ENCODE results near the gene PIGB. TPM values are rescaled to one million over a fixed set of nuclear protein-coding genes. Genes with fewer than 3 reads are reported as not detected.

The PIGB gene
- total RNA-seq, 1 donor from 2014 or later = 8.6 TPM

DNA sequence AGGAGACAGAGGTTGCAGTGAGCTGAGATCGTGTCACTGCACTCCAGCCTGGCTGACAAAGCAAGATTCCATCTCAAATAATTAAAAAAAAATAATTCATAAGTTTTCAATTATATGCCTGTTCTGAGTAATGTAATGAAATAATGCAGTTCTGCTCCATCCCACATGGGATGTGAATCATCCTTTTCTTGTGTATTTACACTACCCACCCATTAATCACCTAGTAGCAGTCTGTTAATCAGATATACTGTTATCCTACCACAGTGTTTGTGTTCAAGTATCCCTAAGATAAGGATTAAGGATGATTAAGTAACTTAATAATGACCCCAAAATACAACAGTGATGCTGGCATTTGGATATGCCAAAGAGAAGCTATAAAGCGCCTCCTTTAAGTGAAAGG, 38.8 kb downstream of the PIGB start:
- DNase-seq (no peak), ATAC-seq (no peak)
- H3K4me1 ChIP-seq = no peaks in the 10 kb centered on the region
- H3K9me3 ChIP-seq = no peaks in the 10 kb centered on the region
- no peaks in the 10 kb centered on the region for H3K27me3 ChIP-seq
- no peak overlapping the region for H3K4me3 ChIP-seq
- no peak for TF ChIP-seq CTCF (IDR thresholded peaks at IDR 0.05)
- H3K36me3 ChIP-seq = peaks cover 44% of the 10 kb centered on the region
- intact Hi-C loops (cut with DNase I) = no loop called here
- H3K27ac ChIP-seq = no peak overlapping the region

- no peaks in the 10 kb centered on the region for H3K9me3 ChIP-seq
- intact Hi-C loops (cut with DNase I) = no loop called here
- H3K4me1 ChIP-seq = no peaks in the 10 kb centered on the region
- no peak for TF ChIP-seq CTCF (IDR thresholded peaks at IDR 0.05)
- H3K27me3 ChIP-seq = no peaks in the 10 kb centered on the region
- peaks cover 48% of the 10 kb centered on the region for H3K36me3 ChIP-seq
- no peak overlapping the region for H3K4me3 ChIP-seq
- H3K27ac ChIP-seq = no peak overlapping the region
- DNase-seq (no peak), ATAC-seq (no peak)
These were observed 39.4 kb downstream of the PIGB start for GRCh38 chr15:55358471-55358870.

- no peak for DNase-seq
- H3K27ac ChIP-seq = no peak overlapping the region
- intact Hi-C loops (cut with DNase I) = no loop called here
- no peak overlapping the region for H3K4me3 ChIP-seq
- peaks cover 53% of the 10 kb centered on the region for H3K36me3 ChIP-seq
- H3K9me3 ChIP-seq = no peaks in the 10 kb centered on the region
- no peaks in the 10 kb centered on the region for H3K4me1 ChIP-seq
- no peaks in the 10 kb centered on the region for H3K27me3 ChIP-seq
- no peak for TF ChIP-seq CTCF (IDR thresholded peaks at IDR 0.05)
- no peak for ATAC-seq
These were observed 41.2 kb downstream of the PIGB start for GRCh38 chr15:55360256-55360655.

DNA sequence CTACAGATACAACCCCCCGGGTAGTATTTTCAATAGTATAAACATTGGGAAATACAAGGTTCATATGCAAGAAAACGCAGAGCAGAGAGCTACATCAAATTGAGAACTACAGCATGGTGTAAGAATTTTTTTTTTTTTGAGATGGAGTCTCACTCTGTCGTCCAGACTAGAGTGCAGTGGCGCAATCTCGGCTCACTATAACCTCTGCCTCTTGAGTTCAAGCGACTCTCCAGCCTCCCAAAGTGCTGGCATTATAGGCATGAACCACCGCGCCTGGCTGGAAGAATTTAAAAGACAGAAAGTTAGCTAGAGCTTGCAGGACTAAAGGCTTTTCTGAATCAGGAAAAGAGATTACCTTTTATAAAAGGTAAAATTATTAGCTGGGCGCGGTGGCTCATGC, 42.0 kb downstream of the PIGB start:
- Histone ChIP-seq H3K4me1 (no peaks in the 10 kb centered on the region), H3K4me3 (no peak overlapping the region), H3K27ac (no peak overlapping the region), H3K36me3 (peaks cover 50% of the 10 kb centered on the region), H3K9me3 (no peaks in the 10 kb centered on the region), H3K27me3 (no peaks in the 10 kb centered on the region)
- DNase-seq (peak; percentile 72), ATAC-seq (peak; percentile 71)
- no peak for TF ChIP-seq CTCF (IDR thresholded peaks at IDR 0.05)
- intact Hi-C loops (cut with DNase I) = no loop called here

GRCh38 chr15:55362641-55363040, 43.6 kb downstream of the PIGB start:
- Histone ChIP-seq H3K4me3 (no peak overlapping the region), H3K9me3 (no peaks in the 10 kb centered on the region), H3K4me1 (no peaks in the 10 kb centered on the region), H3K27ac (no peak overlapping the region), H3K36me3 (peaks cover 48% of the 10 kb centered on the region), H3K27me3 (no peaks in the 10 kb centered on the region)
- DNase-seq (no peak), ATAC-seq (no peak)
- no peak for TF ChIP-seq CTCF (IDR thresholded peaks at IDR 0.05)
- intact Hi-C loops (cut with DNase I) = no loop called here

GRCh38 chr15:55366981-55367380, 48.0 kb downstream of the PIGB start:
- ATAC-seq (no peak), DNase-seq (no peak)
- H3K27me3 ChIP-seq = no peaks in the 10 kb centered on the region
- no peak overlapping the region for H3K27ac ChIP-seq
- H3K4me1 ChIP-seq = no peaks in the 10 kb centered on the region
- no peak for TF ChIP-seq CTCF (IDR thresholded peaks at IDR 0.05)
- peaks cover 76% of the 10 kb centered on the region for H3K36me3 ChIP-seq
- no peak overlapping the region for H3K4me3 ChIP-seq
- intact Hi-C loops (cut with DNase I) = no loop called here
- H3K9me3 ChIP-seq = no peaks in the 10 kb centered on the region
